Activated T-cell treated with anti-CD3 and anti-CD28 coated beads, Interleukin-2, amount 50 U/mL, for 4 hours (primary cell): Measurements from ENCODE around the gene ATXN3L. TPM values are rescaled to one million over a fixed set of nuclear protein-coding genes. Genes with fewer than 3 reads are reported as not detected.

Experiments used
- ATAC-seq, 2 donors: fragments of 200-7000 bp; cut with Tn5 transposase; one replicate each; pipeline ENCODE4 v1.10.0; 2021
- DNase-seq: peaks from one replicate; pipeline ENCODE4 v3.0.0-alpha.2; 2020
- H3K27me3 Mint-ChIP-seq: one replicate; pipeline ENCODE4 v1.8.0; 2021; ENCODE audit warnings: low read depth, mixed read lengths
- H3K36me3 Mint-ChIP-seq: one replicate; pipeline ENCODE4 v1.8.0; 2022; ENCODE audit warnings: mixed read lengths; ENCODE audit not compliant: insufficient read depth
- H3K4me1 Mint-ChIP-seq: one replicate; pipeline ENCODE4 v1.8.0; 2021; ENCODE audit warnings: low read depth, mixed read lengths
- H3K4me3 Mint-ChIP-seq: one replicate; pipeline ENCODE4 v1.8.0; 2021; ENCODE audit warnings: mild to moderate bottlenecking, moderate library complexity, mixed read lengths
- H3K9me3 Mint-ChIP-seq: one replicate; pipeline ENCODE4 v1.8.0; 2021; ENCODE audit warnings: mixed read lengths
- total RNA-seq, 3 donors: library from RNA; stranded (reverse); gene quantifications; one replicate each; pipeline ENCODE4 v1.2.1, GENCODE V29; 2021

Gene ATXN3L
- total RNA-seq, 3 donors from 2014 or later, result not detected

DNA sequence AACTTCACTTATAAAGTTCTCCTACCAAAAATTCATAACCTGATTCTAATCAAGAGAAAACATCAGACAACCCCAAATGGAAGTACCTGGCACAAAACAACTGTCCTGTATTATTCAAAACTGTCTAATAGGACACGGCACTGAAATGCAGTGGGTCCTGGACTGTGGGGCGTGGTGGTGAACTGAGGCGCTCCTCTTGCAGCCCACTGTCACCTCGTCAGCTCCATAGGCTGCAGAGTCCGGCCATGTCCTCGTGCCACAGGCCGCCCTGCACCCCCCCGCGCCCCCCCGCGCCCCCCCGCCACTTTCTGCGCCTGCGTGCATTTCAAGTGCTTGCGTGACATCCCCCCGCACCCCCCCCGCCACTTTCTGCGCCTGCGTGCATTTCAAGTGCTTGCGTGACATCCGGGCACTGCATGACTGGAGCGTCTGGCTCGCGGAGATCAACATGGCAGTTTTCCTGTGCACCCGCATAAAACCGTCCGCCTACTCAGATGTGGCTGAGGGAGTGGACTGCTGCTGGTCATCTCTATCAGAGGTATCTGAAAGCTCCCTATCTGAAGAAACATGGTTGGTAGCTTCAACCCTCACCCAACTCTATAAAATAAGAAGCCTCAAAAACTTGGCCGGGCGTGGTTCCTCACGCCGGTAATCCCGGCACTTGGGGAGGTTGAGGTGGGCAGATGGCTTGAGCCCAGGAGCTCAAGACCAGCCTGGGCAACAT is 28.8 kb downstream of the ATXN3L start:
- no peak overlapping the region for H3K4me3 Mint-ChIP-seq
- H3K36me3 Mint-ChIP-seq, result no peaks in the 10 kb centered on the region
- H3K4me1 Mint-ChIP-seq, result no peaks in the 10 kb centered on the region
- ATAC-seq (no peak), DNase-seq (no peak)
- no peaks in the 10 kb centered on the region for H3K9me3 Mint-ChIP-seq
- no peaks in the 10 kb centered on the region for H3K27me3 Mint-ChIP-seq

DNA sequence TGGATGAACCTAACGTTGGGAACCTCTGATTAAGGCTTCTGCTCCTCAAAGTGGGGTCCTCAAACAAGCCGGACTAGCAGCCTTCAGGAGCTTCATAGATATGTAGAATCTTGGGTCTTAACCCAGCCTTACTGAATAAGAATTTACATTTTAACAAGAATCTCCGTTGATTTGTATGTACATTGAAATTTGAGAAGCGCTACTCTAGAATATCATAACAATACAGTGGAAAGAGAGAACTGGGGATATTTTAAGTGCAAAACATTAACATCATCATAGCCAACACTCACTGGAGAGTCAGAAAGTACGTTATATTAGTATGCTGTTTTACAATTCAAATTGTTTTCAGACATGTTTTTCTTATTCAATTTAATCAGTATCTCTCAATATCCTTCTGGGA is 31.2 kb downstream of the ATXN3L start:
- Mint-ChIP-seq H3K36me3 (no peaks in the 10 kb centered on the region), H3K27me3 (no peaks in the 10 kb centered on the region), H3K9me3 (no peaks in the 10 kb centered on the region), H3K4me1 (no peaks in the 10 kb centered on the region), H3K4me3 (no peak overlapping the region)
- DNase-seq (no peak), ATAC-seq (no peak)

GRCh38 chrX:13287816-13288215 is 32.0 kb downstream of the ATXN3L start:
- DNase-seq (no peak), ATAC-seq (no peak)
- no peaks in the 10 kb centered on the region for H3K36me3 Mint-ChIP-seq
- H3K9me3 Mint-ChIP-seq, result no peaks in the 10 kb centered on the region
- no peaks in the 10 kb centered on the region for H3K4me1 Mint-ChIP-seq
- no peaks in the 10 kb centered on the region for H3K27me3 Mint-ChIP-seq
- no peak overlapping the region for H3K4me3 Mint-ChIP-seq

DNA sequence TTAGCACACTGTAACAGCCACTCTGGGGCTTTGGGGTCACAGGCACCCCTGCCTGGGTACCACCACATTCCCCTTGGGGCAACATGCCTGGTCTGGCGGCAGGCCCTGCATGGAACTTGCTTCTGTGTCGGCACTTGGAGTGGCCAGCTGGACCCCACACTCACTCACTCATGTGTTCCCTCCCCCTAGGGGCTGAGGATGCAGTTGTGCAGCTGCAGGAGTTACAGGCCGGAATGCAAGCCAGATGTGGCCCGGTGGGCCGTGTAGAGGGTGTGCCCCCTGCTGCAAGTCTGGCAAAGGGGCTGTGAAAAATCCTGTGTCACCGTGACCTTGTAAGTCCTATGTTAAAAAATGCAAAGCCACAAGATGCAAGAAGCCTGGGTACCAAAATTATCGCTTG is 34.2 kb downstream of the ATXN3L start:
- Mint-ChIP-seq H3K36me3 (no peaks in the 10 kb centered on the region), H3K27me3 (no peaks in the 10 kb centered on the region), H3K4me3 (no peak overlapping the region), H3K4me1 (no peaks in the 10 kb centered on the region), H3K9me3 (no peaks in the 10 kb centered on the region)
- ATAC-seq, result no peak
- no peak for DNase-seq

GRCh38 chrX:13285229-13285628 is 34.6 kb downstream of the ATXN3L start:
- H3K4me1 Mint-ChIP-seq, result no peaks in the 10 kb centered on the region
- no peaks in the 10 kb centered on the region for H3K36me3 Mint-ChIP-seq
- H3K27me3 Mint-ChIP-seq, result no peaks in the 10 kb centered on the region
- DNase-seq, result no peak
- no peak overlapping the region for H3K4me3 Mint-ChIP-seq
- H3K9me3 Mint-ChIP-seq, result no peaks in the 10 kb centered on the region
- ATAC-seq, result no peak

- H3K27me3 Mint-ChIP-seq, result no peaks in the 10 kb centered on the region
- no peak overlapping the region for H3K4me3 Mint-ChIP-seq
- no peak for DNase-seq
- no peak for ATAC-seq
- no peaks in the 10 kb centered on the region for H3K36me3 Mint-ChIP-seq
- H3K4me1 Mint-ChIP-seq, result no peaks in the 10 kb centered on the region
- no peaks in the 10 kb centered on the region for H3K9me3 Mint-ChIP-seq
Observed at GRCh38 chrX:13284570-13284969, 35.3 kb downstream of the ATXN3L start.

DNA sequence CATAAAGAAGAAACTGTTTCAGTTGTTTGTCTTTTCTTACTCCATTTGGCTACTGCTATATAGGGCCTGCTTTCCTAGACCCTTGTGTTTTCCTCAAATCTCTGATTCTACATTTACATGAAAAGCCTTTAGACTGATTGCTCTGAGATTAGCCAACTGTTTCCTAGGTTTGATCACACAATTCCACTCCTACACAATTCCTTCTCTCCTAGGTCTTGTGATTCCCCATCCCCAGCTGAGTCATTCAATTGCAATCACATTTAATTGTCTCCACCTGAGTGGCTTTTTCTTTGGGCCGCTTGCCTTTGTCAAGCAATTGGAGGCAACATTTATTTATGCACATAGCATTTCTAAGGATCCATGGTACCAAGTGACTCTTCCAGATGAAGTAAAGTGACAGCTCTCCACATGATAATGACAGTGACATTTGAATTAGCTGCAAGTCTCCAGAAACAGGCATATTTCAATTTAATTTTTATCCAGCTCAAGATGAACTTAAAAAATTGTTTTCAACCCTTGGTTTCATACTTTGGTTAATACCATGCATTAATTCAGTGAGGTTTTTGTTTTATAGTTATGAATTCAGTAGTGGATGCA is 35.8 kb downstream of the ATXN3L start:
- no peak for ATAC-seq
- Mint-ChIP-seq H3K4me3 (no peak overlapping the region), H3K9me3 (no peaks in the 10 kb centered on the region), H3K27me3 (no peaks in the 10 kb centered on the region), H3K36me3 (no peaks in the 10 kb centered on the region), H3K4me1 (no peaks in the 10 kb centered on the region)
- no peak for DNase-seq

- H3K4me1 Mint-ChIP-seq, result no peaks in the 10 kb centered on the region
- H3K36me3 Mint-ChIP-seq, result no peaks in the 10 kb centered on the region
- no peaks in the 10 kb centered on the region for H3K9me3 Mint-ChIP-seq
- no peaks in the 10 kb centered on the region for H3K27me3 Mint-ChIP-seq
- ATAC-seq (no peak), DNase-seq (no peak)
- H3K4me3 Mint-ChIP-seq, result no peak overlapping the region
Observed at GRCh38 chrX:13283512-13283911, 36.3 kb downstream of the ATXN3L start.

DNA sequence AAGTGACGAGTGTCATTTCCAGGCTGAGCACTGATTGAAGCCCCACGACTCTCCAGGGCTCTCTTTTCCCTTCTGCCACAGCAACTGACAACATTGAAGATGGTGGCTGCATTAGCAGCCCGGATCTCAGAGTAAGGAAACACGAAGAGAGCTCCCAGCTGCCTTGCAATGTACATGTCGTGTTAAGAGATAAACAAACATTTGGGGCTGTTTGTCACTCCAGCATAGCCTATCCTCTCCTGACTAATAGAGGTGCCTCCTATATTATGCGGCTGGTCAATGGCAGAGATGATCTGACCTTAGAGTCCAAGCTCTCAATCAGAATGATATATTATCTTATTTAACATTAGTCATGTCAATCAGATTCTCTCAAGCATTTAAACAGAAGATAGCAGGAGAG is 38.6 kb downstream of the ATXN3L start:
- ATAC-seq, result no peak
- Mint-ChIP-seq H3K4me1 (peaks cover 2% of the 10 kb centered on the region), H3K36me3 (no peaks in the 10 kb centered on the region), H3K27me3 (no peaks in the 10 kb centered on the region), H3K4me3 (no peak overlapping the region), H3K9me3 (no peaks in the 10 kb centered on the region)
- DNase-seq, result no peak

DNA sequence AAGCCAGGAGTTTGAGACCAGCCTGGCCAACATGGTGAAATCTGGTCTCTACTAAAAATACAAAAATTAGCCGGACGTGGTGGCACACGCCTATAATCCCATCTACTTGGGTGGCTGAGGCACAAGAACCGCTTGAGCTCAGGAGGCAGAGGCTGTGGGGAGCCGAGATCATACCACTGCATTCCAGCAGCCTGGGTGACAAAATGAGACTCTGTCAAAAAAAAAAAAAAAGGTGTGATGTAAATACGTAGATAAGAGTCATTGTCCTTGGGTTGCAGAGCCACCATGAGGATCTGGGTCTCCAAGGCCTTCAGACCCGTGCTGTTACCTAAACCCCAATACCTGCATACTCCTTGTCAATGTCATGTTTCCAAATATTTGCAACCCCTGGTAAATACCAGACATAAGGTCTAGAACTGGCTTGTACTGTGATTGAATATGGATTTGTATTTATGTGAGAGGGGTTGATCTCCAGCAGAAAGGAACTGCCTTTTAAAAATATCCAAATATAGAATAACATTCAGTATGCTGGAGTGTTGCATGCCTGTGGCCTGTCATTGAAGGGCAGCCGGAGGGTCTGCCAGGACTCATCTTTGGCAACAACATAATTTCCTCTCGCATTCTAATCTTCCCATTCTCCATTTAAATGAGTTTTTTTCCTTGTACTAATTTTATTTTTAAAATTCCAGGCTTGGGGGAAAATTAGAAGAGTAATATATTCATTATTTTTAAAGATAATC is 40.4 kb downstream of the ATXN3L start:
- Mint-ChIP-seq H3K4me3 (no peak overlapping the region), H3K4me1 (peaks cover 2% of the 10 kb centered on the region), H3K36me3 (no peaks in the 10 kb centered on the region), H3K9me3 (no peaks in the 10 kb centered on the region), H3K27me3 (no peaks in the 10 kb centered on the region)
- DNase-seq (no peak), ATAC-seq (no peak)

DNA sequence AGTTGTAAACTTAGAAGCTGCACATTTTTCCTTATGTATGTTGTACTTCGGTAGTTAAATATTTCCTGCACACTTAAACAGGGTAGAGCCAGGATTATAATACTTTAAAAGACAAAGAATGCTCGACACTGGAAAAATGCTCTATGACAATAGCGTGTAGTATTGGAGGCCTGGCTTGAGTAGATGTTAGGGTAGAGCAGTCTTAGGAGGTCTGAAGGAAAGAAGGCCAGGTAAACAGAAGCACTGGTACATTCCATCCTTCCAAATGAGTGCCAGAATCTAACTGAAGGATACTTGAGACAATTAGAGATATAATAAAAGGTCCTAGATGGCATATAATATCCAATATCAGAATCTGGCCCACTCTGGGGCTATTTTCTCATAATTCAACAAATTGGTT is 42.3 kb downstream of the ATXN3L start:
- ATAC-seq (no peak), DNase-seq (no peak)
- Mint-ChIP-seq H3K9me3 (no peaks in the 10 kb centered on the region), H3K4me3 (no peak overlapping the region), H3K36me3 (no peaks in the 10 kb centered on the region), H3K4me1 (peaks cover 2% of the 10 kb centered on the region), H3K27me3 (no peaks in the 10 kb centered on the region)

- no peaks in the 10 kb centered on the region for H3K9me3 Mint-ChIP-seq
- peaks cover 2% of the 10 kb centered on the region for H3K4me1 Mint-ChIP-seq
- DNase-seq (no peak), ATAC-seq (no peak)
- no peak overlapping the region for H3K4me3 Mint-ChIP-seq
- no peaks in the 10 kb centered on the region for H3K27me3 Mint-ChIP-seq
- H3K36me3 Mint-ChIP-seq, result no peaks in the 10 kb centered on the region
Observed at GRCh38 chrX:13276991-13277390, 42.9 kb downstream of the ATXN3L start.

GRCh38 chrX:13275031-13275430 is 44.8 kb downstream of the ATXN3L start:
- ATAC-seq (no peak), DNase-seq (no peak)
- no peaks in the 10 kb centered on the region for H3K9me3 Mint-ChIP-seq
- H3K27me3 Mint-ChIP-seq, result no peaks in the 10 kb centered on the region
- peaks cover 2% of the 10 kb centered on the region for H3K4me1 Mint-ChIP-seq
- H3K4me3 Mint-ChIP-seq, result no peak overlapping the region
- no peaks in the 10 kb centered on the region for H3K36me3 Mint-ChIP-seq

DNA sequence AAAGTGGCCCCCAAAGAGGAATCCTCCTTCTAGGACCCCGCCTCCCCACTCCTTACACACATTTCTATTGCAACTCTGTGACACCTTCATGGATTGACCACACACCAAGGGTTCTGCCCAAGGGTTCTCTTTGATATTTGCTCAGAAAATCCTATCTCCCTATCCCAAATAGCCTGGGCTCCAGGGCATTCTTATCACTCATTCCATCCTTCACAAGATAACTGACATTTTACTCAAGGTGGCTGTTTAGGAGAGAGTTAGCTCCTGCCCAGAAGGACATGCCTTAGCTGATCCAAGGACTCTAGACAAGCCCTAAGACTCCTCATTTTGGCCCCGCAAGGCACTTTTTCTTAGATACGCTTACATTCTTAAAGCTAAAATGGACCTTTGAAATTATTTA is 47.4 kb downstream of the ATXN3L start:
- ATAC-seq (no peak), DNase-seq (no peak)
- no peak overlapping the region for H3K4me3 Mint-ChIP-seq
- no peaks in the 10 kb centered on the region for H3K36me3 Mint-ChIP-seq
- peaks cover 2% of the 10 kb centered on the region for H3K4me1 Mint-ChIP-seq
- H3K27me3 Mint-ChIP-seq, result no peaks in the 10 kb centered on the region
- no peaks in the 10 kb centered on the region for H3K9me3 Mint-ChIP-seq

DNA sequence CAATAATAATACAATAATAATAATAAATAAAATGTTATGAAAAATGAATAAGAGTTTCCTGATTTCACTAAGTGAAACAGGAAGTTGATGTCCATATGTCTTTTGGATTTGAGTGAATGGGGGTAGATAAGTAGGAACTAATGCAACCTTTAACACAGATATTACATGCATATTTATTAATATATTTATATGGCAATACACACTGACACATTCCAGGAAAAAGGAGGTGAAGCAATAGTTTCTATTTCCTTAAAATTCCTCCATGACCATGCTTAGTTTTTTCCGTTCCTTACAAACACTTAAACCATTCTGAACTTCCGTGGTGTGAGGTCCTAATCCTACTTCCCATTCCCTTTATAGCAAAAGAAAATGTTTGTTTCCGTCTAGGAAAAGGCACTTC is 48.3 kb downstream of the ATXN3L start:
- no peak for ATAC-seq
- no peak overlapping the region for H3K4me3 Mint-ChIP-seq
- H3K27me3 Mint-ChIP-seq, result no peaks in the 10 kb centered on the region

More for the DNA sequence above, 48.3 kb downstream of the ATXN3L start:
- no peak for DNase-seq
- no peaks in the 10 kb centered on the region for H3K4me1 Mint-ChIP-seq
- no peaks in the 10 kb centered on the region for H3K36me3 Mint-ChIP-seq
- H3K9me3 Mint-ChIP-seq, result no peaks in the 10 kb centered on the region
